ENCODE data around the gene MOCS2.

DNA sequence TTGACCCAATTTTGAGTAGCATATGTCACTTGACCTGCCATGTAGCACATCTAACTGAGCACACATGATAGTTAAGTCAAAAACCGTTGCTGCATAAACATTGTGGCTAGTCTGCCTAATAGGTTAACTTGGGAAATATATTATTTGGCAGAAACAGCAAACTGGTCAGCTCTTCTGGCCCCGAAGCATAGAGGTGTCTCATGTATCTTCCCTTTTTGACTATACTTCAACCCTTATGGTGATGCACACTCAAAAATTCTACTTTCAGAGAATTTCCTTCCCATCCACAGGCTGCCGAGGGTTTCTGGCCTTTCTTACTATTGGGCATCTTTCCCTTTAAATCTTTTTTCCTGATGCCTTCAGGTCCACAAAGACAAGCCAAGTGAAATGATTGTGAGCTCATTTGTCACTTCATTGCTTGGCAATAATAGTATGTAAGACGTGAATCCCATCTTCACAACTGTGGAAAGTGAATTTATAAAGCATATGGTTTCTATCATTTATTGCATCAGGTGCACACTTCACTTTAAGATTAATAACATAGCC lies 41.2 kb downstream of the MOCS2 start:
- TF ChIP-seq CTCF (conservative IDR thresholded peaks at IDR 0.05; ENCODE audit: low read length) (no peak), EZH2phosphoT487 (IDR thresholded peaks at IDR 0.05; ENCODE audit: borderline replicate concordance, low read depth, low read length) (no peak)
